B cell (primary cell): ENCODE data around the gene KRTAP4-7. TPM values are rescaled to one million over a fixed set of nuclear protein-coding genes. Genes with fewer than 3 reads are reported as not detected.
"Not testable (repeated sequence)": the region's sequence is repeated elsewhere in the genome, so short reads cannot be mapped to it uniquely, and the experiment has no call there.

Experiments used
- ATAC-seq: fragments of 200-7000 bp; cut with Tn5 transposase; one replicate; pipeline ENCODE4 v1.10.0; 2021; ENCODE audit warnings: low read depth, mild to moderate bottlenecking, moderate number of reproducible peaks, moderate library complexity
- CTCF ChIA-PET: fragments of 350-600 bp; sonication (Branson Sonifier 250); formaldehyde crosslinking; loops from one replicate; lab custom pipeline; 2021; ENCODE audit warnings: antibody characterized with exemption, inconsistent platforms; lab: Charles Lee
- POLR2A ChIA-PET: fragments of 350-600 bp; sonication (Branson Sonifier 250); formaldehyde crosslinking; loops from one replicate; lab custom pipeline; 2021; ENCODE audit warnings: antibody characterized with exemption; lab: Charles Lee
- DNase-seq: peaks from one replicate; pipeline ENCODE4 v3.0.0; 2013
- H2AFZ ChIP-seq: 2 replicates; pipeline ENCODE4 v1.6.1; 2012; ENCODE audit warnings: mild to moderate bottlenecking, low read depth, low read length; ENCODE audit not compliant: insufficient read depth, poor library complexity, severe bottlenecking
- H3K27ac ChIP-seq, 2 donors: 1 replicate in 1 of 2; 2 replicates in 1 of 2; pipeline ENCODE4 v1.5.1; 2012 to 2013; ENCODE audit warnings: low read length in 2 of 2, mild to moderate bottlenecking in 2 of 2, moderate library complexity in 1 of 2
- H3K27me3 ChIP-seq, 4 experiments: fragments of 200-600 bp in 1 of 4; sonication (generic) in 1 of 4; replicated peaks in 1 of 4; 1 replicate in 2 of 4; 2 replicates in 2 of 4; pipeline versions ENCODE4 v1.6.1 to v1.7.0; 2013 to 2016; ENCODE audit warnings: low read length in 3 of 4, mild to moderate bottlenecking in 2 of 4, mixed read lengths in 1 of 4, moderate library complexity in 1 of 4; ENCODE audit not compliant: insufficient read depth in 4 of 4, control insufficient read depth in 3 of 4; ENCODE audit errors: control extremely low read depth in 1 of 4
- H3K36me3 ChIP-seq, 2 experiments: replicated peaks in 1 of 2; 1 replicate in 1 of 2; 2 replicates in 1 of 2; pipeline versions ENCODE4 v1.6.1 to v1.7.1; 2013; ENCODE audit warnings: low read length in 1 of 2; ENCODE audit not compliant: insufficient read depth in 2 of 2, control insufficient read depth in 1 of 2; ENCODE audit errors: control extremely low read depth in 1 of 2, extremely low read depth in 1 of 2
- H3K4me1 ChIP-seq, 2 donors: fragments of 200-600 bp in 1 of 2; sonication (generic) in 1 of 2; 1 replicate in 1 of 2; 2 replicates in 1 of 2; pipeline versions ENCODE4 v1.5.1 to v1.6.1; 2013 to 2017; ENCODE audit warnings: low read length in 2 of 2; ENCODE audit not compliant: control insufficient read depth in 2 of 2, insufficient read depth in 2 of 2
- H3K4me2 ChIP-seq: replicated peaks from 2 replicates; pipeline ENCODE3; 2012; ENCODE audit warnings: mild to moderate bottlenecking, low read depth, low read length; ENCODE audit not compliant: poor library complexity, severe bottlenecking
- H3K4me3 ChIP-seq, 5 experiments: fragments of 200-600 bp in 1 of 5; sonication (generic) in 1 of 5; 1 replicate in 3 of 5; 2 replicates in 2 of 5; pipeline versions ENCODE4 v1.5.1 to v1.7.0; 2011 to 2016; ENCODE audit warnings: low read length in 4 of 5, mild to moderate bottlenecking in 4 of 5, low read depth in 2 of 5, control low read depth in 1 of 5, moderate library complexity in 1 of 5; ENCODE audit not compliant: insufficient read depth in 1 of 5; ENCODE audit errors: control extremely low read depth in 1 of 5, extremely low read depth in 1 of 5
- H3K79me2 ChIP-seq: fragments of 200-600 bp; sonication (generic); one replicate; pipeline ENCODE4 v1.6.0; 2016; ENCODE audit warnings: low read length; ENCODE audit not compliant: control insufficient read depth, insufficient read depth
- H3K9ac ChIP-seq: fragments of 200-600 bp; sonication (generic); 2 replicates; pipeline ENCODE4 v1.6.1; 2017; ENCODE audit warnings: mild to moderate bottlenecking, low read length, moderate library complexity
- H3K9me3 ChIP-seq, 3 donors: one replicate each; pipeline versions ENCODE4 v1.6.1 to v1.7.1; 2013; ENCODE audit warnings: low read length in 2 of 3; ENCODE audit not compliant: control insufficient read depth in 2 of 3, insufficient read depth in 1 of 3; ENCODE audit errors: control extremely low read depth in 1 of 3
- H4K20me1 ChIP-seq: 2 replicates; pipeline ENCODE4 v1.6.0; 2012; ENCODE audit warnings: mild to moderate bottlenecking, low read length; ENCODE audit not compliant: insufficient read depth, control insufficient read depth, poor library complexity, severe bottlenecking
- H3K27ac Mint-ChIP-seq: one replicate; pipeline ENCODE4 v1.8.0; 2021; ENCODE audit warnings: mixed read lengths
- H3K27me3 Mint-ChIP-seq: one replicate; pipeline ENCODE4 v1.8.0; 2021; ENCODE audit warnings: mixed read lengths
- H3K4me1 Mint-ChIP-seq: one replicate; pipeline ENCODE4 v1.8.0; 2021; ENCODE audit warnings: mixed read lengths
- H3K4me3 Mint-ChIP-seq: one replicate; pipeline ENCODE4 v1.8.0; 2021; ENCODE audit warnings: mixed read lengths
- H3K9me3 Mint-ChIP-seq: one replicate; pipeline ENCODE4 v1.8.0; 2022; ENCODE audit warnings: mixed read lengths; ENCODE audit not compliant: insufficient read depth
- EZH2 ChIP-seq: IDR thresholded peaks from 2 replicates; pipeline ENCODE4 v1.6.1; 2012; ENCODE audit warnings: borderline replicate concordance, low read depth, mild to moderate bottlenecking, moderate library complexity, low read length; ENCODE audit not compliant: insufficient read depth, poor library complexity, severe bottlenecking
- WGBS: methylation state at CpG from one replicate; pipeline ENCODE4 v1.1.5; 2013; ENCODE audit warnings: missing lambda C conversion rate; ENCODE audit not compliant: insufficient coverage; 5-methylcytosine and 5-hydroxymethylcytosine counted together
- intact Hi-C: fragments of 100-400 bp; cut with micrococcal nuclease; formaldehyde crosslinking; loops from one replicate; pipeline ENCODE4 v1.10.0; 2022
- polyA plus RNA-seq: library from polyadenylated mRNA; depleted of rRNA; stranded (reverse); fragments of >200 nt; gene quantifications from 2 replicates; pipeline ENCODE4 v1.2.3, GENCODE V29; 2012
- total RNA-seq, 2 donors: library from RNA; stranded (reverse); fragments of 120-200 nt in 1 of 2; gene quantifications; 1 replicate in 1 of 2; 2 replicates in 1 of 2; pipeline versions ENCODE4 v1.2.3 to v1.2.4, GENCODE V29; 2013 to 2022
- TF ChIP-seq, protein P1 (sequence below): fragments of 200-600 bp; IDR thresholded peaks from one replicate; pipeline ENCODE4 v1.8.0; 2022; ENCODE audit warnings: antibody characterized with exemption, mild to moderate bottlenecking

Gene KRTAP4-7
- total and polyA plus RNA-seq, 2 donors (not counting 1 experiment from before 2014, with no cell fraction given) = not detected

GRCh38 chr17:41042953-41043352 is 41.0 kb upstream of the KRTAP4-7 start:
- CTCF ChIA-PET = no interaction called here
- Histone ChIP-seq H3K36me3 (no peaks in the 10 kb centered on the region), H3K4me2 (no peak overlapping the region), H3K4me1 (no peaks in the 10 kb centered on the region), H3K27me3 (peaks cover 0 to 6% (median 0%) of the 10 kb centered on the region in 4 experiments), H4K20me1 (no peaks in the 10 kb centered on the region), H3K79me2 (no peaks in the 10 kb centered on the region), H3K9ac (no peak overlapping the region), H3K4me3 (no peak overlapping the region), H3K9me3 (peaks cover 0 to 4% (median 2%) of the 10 kb centered on the region in 3 donors), H2AFZ (no peak overlapping the region), H3K27ac (no peak overlapping the region)
- Mint-ChIP-seq H3K27me3 (peaks cover 52% of the 10 kb centered on the region), H3K4me3 (no peak overlapping the region), H3K4me1 (peaks cover 2% of the 10 kb centered on the region), H3K9me3 (peaks cover 10% of the 10 kb centered on the region), H3K27ac (no peak overlapping the region)
- POLR2A ChIA-PET = no interaction called here
- ATAC-seq (no peak), DNase-seq (no peak)
- intact Hi-C loops = no loop called here
- no CpG with 5 or more reads among the region's 1 CpG for WGBS
- TF ChIP-seq EZH2 = no peak
- TF ChIP-seq, protein P1, sequence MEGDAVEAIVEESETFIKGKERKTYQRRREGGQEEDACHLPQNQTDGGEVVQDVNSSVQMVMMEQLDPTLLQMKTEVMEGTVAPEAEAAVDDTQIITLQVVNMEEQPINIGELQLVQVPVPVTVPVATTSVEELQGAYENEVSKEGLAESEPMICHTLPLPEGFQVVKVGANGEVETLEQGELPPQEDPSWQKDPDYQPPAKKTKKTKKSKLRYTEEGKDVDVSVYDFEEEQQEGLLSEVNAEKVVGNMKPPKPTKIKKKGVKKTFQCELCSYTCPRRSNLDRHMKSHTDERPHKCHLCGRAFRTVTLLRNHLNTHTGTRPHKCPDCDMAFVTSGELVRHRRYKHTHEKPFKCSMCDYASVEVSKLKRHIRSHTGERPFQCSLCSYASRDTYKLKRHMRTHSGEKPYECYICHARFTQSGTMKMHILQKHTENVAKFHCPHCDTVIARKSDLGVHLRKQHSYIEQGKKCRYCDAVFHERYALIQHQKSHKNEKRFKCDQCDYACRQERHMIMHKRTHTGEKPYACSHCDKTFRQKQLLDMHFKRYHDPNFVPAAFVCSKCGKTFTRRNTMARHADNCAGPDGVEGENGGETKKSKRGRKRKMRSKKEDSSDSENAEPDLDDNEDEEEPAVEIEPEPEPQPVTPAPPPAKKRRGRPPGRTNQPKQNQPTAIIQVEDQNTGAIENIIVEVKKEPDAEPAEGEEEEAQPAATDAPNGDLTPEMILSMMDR = no peak

GRCh38 chr17:41046735-41047465 is 37.0 kb upstream of the KRTAP4-7 start, which contains the start of gene KRTAP2-1:
Gene KRTAP2-1 (minus strand): TSS chr17:41047316. CDS start chr17:41047267, 49 bp downstream.
- H3K9ac ChIP-seq, H3K9me3 ChIP-seq, POLR2A ChIA-PET, H3K27me3 ChIP-seq, H3K9me3 Mint-ChIP-seq, H3K27ac ChIP-seq, H3K4me1 ChIP-seq, H3K79me2 ChIP-seq, H3K4me1 Mint-ChIP-seq, H3K27ac Mint-ChIP-seq, H3K4me3 Mint-ChIP-seq, ATAC-seq, H3K36me3 ChIP-seq, intact Hi-C loops, DNase-seq, H4K20me1 ChIP-seq, H3K4me3 ChIP-seq, H3K4me2 ChIP-seq, H2AFZ ChIP-seq: not testable (repeated sequence)
- H3K27me3 Mint-ChIP-seq = peaks cover 35% of the 10 kb centered on the region
- CTCF ChIA-PET = interaction anchor here (1.3 kb wide), 1 partner anchor 8 kb away, joined by 3 read pairs; no protein-coding TSS in a partner anchor
- WGBS = 83% methylated on average over 3 of the region's 33 CpGs
